ENCODE measurements around the gene MRC2.
A peak's percentile ranks its signal among the peaks of the same experiment; 100 is the strongest.

MRC2 gene

GRCh38 chr17:62702746-62703260 is 75.3 kb downstream of the MRC2 start:
- no peak for DNase-seq (ENCODE audit: low read depth in 2 of 2)

- DNase-seq (ENCODE audit: low read depth in 2 of 2) = no peak
Observed at GRCh38 chr17:62703261-62703775, 75.8 kb downstream of the MRC2 start.

GRCh38 chr17:62703776-62704380 is 76.4 kb downstream of the MRC2 start:
- peak; percentile 31 to 58 for DNase-seq (ENCODE audit: low read depth in 2 of 2)

GRCh38 chr17:62704381-62704971 is 77.0 kb downstream of the MRC2 start:
- DNase-seq (ENCODE audit: low read depth in 2 of 2) = no peak

- no peak for DNase-seq (ENCODE audit: low read depth in 2 of 2)
Observed at GRCh38 chr17:62705156-62705777, 77.8 kb downstream of the MRC2 start.

GRCh38 chr17:62705778-62706597 is 78.5 kb downstream of the MRC2 start:
- no peak for DNase-seq (ENCODE audit: low read depth in 2 of 2)

- no peak for DNase-seq (ENCODE audit: low read depth in 2 of 2)
Observed at GRCh38 chr17:62706598-62707424, 79.3 kb downstream of the MRC2 start.

GRCh38 chr17:62707425-62707739 is 79.9 kb downstream of the MRC2 start:
- no peak for DNase-seq (ENCODE audit: low read depth in 2 of 2)

GRCh38 chr17:62708587-62708986 is 81.1 kb downstream of the MRC2 start:
- no peak for DNase-seq (ENCODE audit: low read depth in 2 of 2)

GRCh38 chr17:62712171-62712581 is 84.7 kb downstream of the MRC2 start:
- DNase-seq (ENCODE audit: low read depth in 2 of 2) = no peak

- no peak for DNase-seq (ENCODE audit: low read depth in 2 of 2)
Observed at GRCh38 chr17:62713086-62713881, 85.8 kb downstream of the MRC2 start.

GRCh38 chr17:62714016-62714777 is 86.7 kb downstream of the MRC2 start:
- DNase-seq (ENCODE audit: low read depth in 2 of 2) = no peak

GRCh38 chr17:62715882-62716390 is 88.5 kb downstream of the MRC2 start:
- no peak for DNase-seq (ENCODE audit: low read depth in 2 of 2)

GRCh38 chr17:62716834-62717588 is 89.5 kb downstream of the MRC2 start:
- DNase-seq (ENCODE audit: low read depth in 2 of 2) = no peak

- DNase-seq (ENCODE audit: low read depth in 2 of 2) = no peak
Observed at GRCh38 chr17:62717589-62717855, 90.1 kb downstream of the MRC2 start.

- no peak for DNase-seq (ENCODE audit: low read depth in 2 of 2)
Observed at GRCh38 chr17:62717889-62718288, 90.4 kb downstream of the MRC2 start.

- no peak for DNase-seq (ENCODE audit: low read depth in 2 of 2)
Observed at GRCh38 chr17:62718429-62718828, 91.0 kb downstream of the MRC2 start.

GRCh38 chr17:62719586-62719985 is 92.1 kb downstream of the MRC2 start:
- no peak for DNase-seq (ENCODE audit: low read depth in 2 of 2)

Data from stimulated activated CD8-positive, alpha-beta memory T cell treated with anti-CD3 and anti-CD28 coated beads, Interleukin-7, amount 100 ng/mL, for 4 hours (primary cell).